ENCODE data around the gene NDUFS1. TPM values are rescaled to one million over a fixed set of nuclear protein-coding genes. Genes with fewer than 3 reads are reported as not detected.
"Not testable (repeated sequence)": the region's sequence is repeated elsewhere in the genome, so short reads cannot be mapped to it uniquely, and the experiment has no call there.

The NDUFS1 gene
- total RNA-seq, 2 experiments from 2014 or later, result 56.6 to 66.1 TPM

DNA sequence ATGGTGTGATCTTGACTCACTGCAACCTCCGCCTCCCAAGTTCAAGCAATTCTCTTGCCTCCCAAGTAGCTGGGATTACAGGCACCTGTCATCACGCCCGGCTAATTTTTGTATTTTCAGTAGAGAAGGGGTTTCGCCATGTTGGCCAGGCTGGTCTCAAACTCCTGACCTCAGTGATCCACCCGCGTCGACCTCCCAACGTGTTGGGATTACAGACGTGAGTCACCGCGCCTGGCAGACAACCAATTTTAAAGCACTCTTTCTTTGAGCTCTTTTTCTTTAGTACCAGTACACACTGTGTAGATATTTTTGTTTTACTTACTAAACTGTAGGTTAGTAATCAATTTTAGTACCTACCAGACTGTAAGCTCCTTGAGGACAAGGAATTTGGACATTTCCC is 2.2 kb downstream of the NDUFS1 start:
- H3K9me3 Mint-ChIP-seq; ATAC-seq (ENCODE audit: low read depth); POLR2A ChIA-PET; H3K27ac Mint-ChIP-seq; DNase-seq; H3K27me3 Mint-ChIP-seq: not testable (repeated sequence)
- Mint-ChIP-seq H3K4me1 (peaks cover 24% of the 10 kb centered on the region), H3K4me3 (peak overlapping the region; percentile 25), H3K36me3 (peaks cover 12% of the 10 kb centered on the region)

DNA sequence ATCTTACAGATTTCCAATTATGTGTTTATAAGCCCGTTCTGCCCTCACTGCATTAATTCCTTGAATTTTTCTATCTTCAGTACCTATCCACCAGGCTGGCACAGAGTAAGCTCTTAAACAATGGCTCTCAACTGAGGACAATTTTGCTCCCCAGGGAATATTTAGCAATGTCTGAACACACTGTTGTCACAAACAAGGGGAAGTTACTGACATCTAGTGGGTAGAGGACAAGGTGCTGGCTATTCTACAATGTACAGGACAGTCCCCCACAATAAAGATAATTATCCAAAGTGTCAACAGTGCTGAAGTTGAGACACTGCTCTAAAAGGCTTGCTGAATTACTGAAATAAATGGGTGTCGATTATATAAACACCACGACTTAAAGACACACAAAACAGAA is 5.0 kb downstream of the NDUFS1 start:
- ATAC-seq (ENCODE audit: low read depth), result no peak
- H3K36me3 Mint-ChIP-seq, result peaks cover 13% of the 10 kb centered on the region
- H3K27ac Mint-ChIP-seq, result no peak overlapping the region

DNA sequence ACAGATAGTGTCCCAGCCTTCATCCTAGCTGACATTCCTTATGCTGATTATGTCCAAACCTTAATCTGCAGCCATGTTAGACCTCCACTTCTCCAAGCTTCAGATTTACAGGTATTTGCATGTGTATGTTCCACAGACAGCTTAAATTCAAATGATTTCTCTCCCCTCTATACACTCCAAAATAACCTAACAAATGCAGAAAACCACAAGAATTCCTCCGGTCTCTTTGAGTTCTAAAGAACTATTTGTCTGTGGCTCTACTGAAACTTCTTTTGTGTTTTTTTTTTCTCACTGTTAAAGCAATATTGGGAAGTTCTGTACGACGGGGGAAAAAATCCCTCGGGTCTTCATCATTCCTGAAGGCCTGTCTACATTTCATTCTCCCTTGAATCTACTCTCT is 8.6 kb downstream of the NDUFS1 start:
- no peaks in the 10 kb centered on the region for H3K27me3 Mint-ChIP-seq
- DNase-seq (no peak), ATAC-seq (ENCODE audit: low read depth) (no peak)
- H3K27ac Mint-ChIP-seq, result no peak overlapping the region
- H3K9me3 Mint-ChIP-seq, result no peaks in the 10 kb centered on the region
- H3K36me3 Mint-ChIP-seq, result peaks cover 25% of the 10 kb centered on the region
- no peak overlapping the region for H3K4me3 Mint-ChIP-seq
- peaks cover 6% of the 10 kb centered on the region for H3K4me1 Mint-ChIP-seq
- POLR2A ChIA-PET, result no interaction called here

More for the DNA sequence above, 5.0 kb downstream of the NDUFS1 start:
- Mint-ChIP-seq H3K4me1 (peaks cover 19% of the 10 kb centered on the region), H3K4me3 (no peak overlapping the region), H3K27me3 (no peaks in the 10 kb centered on the region), H3K9me3 (no peaks in the 10 kb centered on the region)
- POLR2A ChIA-PET, result no interaction called here
- DNase-seq, result no peak

DNA sequence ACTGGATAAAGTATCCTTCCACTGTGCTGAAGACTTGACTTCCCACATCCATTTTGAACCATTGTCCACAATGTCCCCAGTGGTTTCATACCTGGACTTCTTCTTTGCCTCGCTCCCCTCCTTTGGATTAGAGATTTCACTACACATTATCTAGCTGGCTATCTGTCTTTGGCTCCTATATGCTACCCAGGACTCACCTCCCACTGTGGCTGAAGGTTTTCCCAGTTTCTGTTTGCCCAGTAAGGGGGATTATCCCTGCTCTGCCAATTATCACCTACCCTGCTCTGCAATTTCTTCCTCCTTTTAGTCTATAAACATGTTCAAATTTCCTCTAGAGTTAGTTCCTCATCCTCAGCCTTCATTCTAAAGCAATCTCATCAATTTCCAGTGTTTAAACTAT is 9.1 kb downstream of the NDUFS1 start:
- DNase-seq, result no peak
- Mint-ChIP-seq H3K4me1 (peaks cover 6% of the 10 kb centered on the region), H3K4me3 (no peak overlapping the region), H3K27ac (no peak overlapping the region), H3K36me3 (peaks cover 25% of the 10 kb centered on the region), H3K9me3 (no peaks in the 10 kb centered on the region), H3K27me3 (no peaks in the 10 kb centered on the region)
- ATAC-seq (ENCODE audit: low read depth), result no peak
- POLR2A ChIA-PET, result no interaction called here

DNA sequence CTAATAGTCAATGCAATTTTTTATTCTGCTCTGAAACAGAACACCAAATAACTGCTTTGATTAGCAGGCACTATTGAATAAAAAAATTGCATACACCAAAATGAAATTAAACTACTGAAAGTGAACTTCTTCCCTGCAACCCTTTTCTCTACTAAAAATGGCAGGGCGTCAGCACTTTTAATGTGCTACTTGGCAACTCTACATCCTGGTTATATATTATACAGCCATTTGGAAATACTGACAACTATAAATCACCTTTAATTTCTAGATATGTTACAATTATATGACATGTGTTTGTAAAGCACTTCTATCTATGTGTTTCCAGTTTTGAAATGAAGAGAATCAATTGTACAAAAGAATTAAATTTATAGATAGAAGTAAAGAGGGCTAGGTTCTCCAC is 9.9 kb downstream of the NDUFS1 start:
- H3K9me3 Mint-ChIP-seq, result no peaks in the 10 kb centered on the region
- DNase-seq, result no peak
- no peaks in the 10 kb centered on the region for H3K27me3 Mint-ChIP-seq
- peaks cover 6% of the 10 kb centered on the region for H3K4me1 Mint-ChIP-seq
- POLR2A ChIA-PET, result no interaction called here
- H3K4me3 Mint-ChIP-seq, result no peak overlapping the region
- peaks cover 29% of the 10 kb centered on the region for H3K36me3 Mint-ChIP-seq
- ATAC-seq (ENCODE audit: low read depth), result no peak
- no peak overlapping the region for H3K27ac Mint-ChIP-seq

DNA sequence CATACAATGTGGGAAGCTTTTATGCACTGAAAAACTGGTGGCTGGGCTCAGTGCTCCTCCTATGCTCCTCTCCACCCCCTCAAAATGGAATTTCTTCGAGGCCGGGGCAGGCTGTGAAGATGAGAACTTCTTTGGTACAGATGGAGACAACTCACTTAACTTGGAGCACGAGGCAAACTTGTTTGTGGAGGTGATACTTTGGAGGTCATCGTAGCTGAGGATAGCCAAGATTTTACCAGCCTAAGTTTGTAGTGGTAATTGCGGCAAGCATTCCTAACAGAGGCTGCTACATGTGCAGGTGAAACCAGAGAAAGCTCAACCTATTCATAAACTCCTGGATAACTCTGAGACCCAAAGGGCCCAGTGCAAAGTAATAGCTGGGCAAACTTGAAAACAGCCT is 13.6 kb downstream of the NDUFS1 start:
- DNase-seq, result no peak
- no peak for ATAC-seq (ENCODE audit: low read depth)
- Mint-ChIP-seq H3K27me3 (no peaks in the 10 kb centered on the region), H3K9me3 (no peaks in the 10 kb centered on the region), H3K36me3 (peaks cover 36% of the 10 kb centered on the region), H3K4me1 (no peaks in the 10 kb centered on the region), H3K27ac (no peak overlapping the region), H3K4me3 (no peak overlapping the region)
- POLR2A ChIA-PET, result no interaction called here

DNA sequence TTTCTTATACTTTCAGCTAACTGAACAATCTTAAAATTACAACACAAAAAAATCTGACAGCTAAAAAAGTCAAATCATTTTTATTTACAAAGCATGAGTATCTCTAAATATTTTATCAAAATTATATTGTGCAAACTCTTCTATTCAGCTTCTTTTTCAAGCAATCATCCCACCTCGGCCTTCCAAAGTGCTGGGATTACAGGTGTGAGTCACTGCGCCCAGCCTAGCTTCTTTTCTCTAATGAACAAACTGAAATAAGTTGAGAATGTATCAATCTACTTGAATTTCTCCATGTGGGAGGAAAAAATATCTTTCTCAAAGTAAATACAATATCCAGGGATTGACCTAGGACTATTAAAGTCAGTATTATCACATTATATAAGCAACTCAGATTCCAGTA is 14.9 kb downstream of the NDUFS1 start:
- POLR2A ChIA-PET, result interaction anchor here (0.7 kb wide), 1 partner anchor 8 kb away, joined by 3 read pairs; no protein-coding TSS in a partner anchor
- Mint-ChIP-seq H3K27ac (no peak overlapping the region), H3K4me3 (no peak overlapping the region), H3K9me3 (no peaks in the 10 kb centered on the region), H3K36me3 (peaks cover 28% of the 10 kb centered on the region), H3K27me3 (no peaks in the 10 kb centered on the region), H3K4me1 (no peaks in the 10 kb centered on the region)
- ATAC-seq (ENCODE audit: low read depth) (no peak), DNase-seq (no peak)

DNA sequence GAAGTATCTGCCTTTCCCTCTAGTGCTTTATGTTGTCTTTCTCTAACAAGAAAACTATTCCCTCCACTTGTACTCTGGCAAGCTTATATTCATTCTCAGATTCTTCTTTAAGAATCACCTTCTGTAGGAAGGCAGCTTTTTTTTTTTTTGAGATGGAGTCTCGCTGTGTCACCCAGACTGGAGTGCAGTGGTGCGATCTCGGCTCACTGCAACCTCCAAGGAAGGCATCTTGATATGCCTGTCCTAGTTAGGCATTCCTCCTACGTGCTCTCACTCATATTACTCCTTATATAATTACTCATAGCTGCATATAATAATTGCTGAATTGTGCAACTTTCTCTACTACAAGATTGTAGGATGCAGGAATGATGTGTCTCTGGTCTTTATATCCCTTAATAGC is 15.8 kb downstream of the NDUFS1 start:
- Mint-ChIP-seq H3K4me1 (no peaks in the 10 kb centered on the region), H3K27ac (no peak overlapping the region), H3K36me3 (peaks cover 25% of the 10 kb centered on the region), H3K9me3 (no peaks in the 10 kb centered on the region), H3K27me3 (no peaks in the 10 kb centered on the region), H3K4me3 (no peak overlapping the region)
- ATAC-seq (ENCODE audit: low read depth) (no peak), DNase-seq (no peak)
- POLR2A ChIA-PET, result interaction anchor here (0.6 kb wide), 2 partner anchors 13 to 301 kb away, joined by 3 to 5 read pairs; no protein-coding TSS in a partner anchor

DNA sequence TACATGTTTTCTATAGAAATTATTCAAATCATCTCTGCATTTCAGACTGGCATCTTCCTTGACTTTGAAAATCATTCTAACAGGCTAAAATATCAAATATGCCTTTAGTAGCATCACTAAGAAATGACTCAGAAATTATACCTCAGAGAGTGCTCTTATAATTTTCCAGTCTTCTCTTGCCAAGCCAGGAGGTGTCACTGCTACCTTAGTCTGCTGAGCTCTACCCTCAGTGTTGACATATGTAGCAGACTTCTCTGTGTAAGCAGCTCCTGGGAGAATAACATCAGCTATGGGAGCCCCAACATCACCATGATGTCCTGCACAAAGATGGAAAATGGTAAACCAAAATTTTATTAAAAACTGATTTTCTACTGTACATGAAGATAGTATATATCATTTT is 31.6 kb downstream of the NDUFS1 start:
- no peak overlapping the region for H3K27ac Mint-ChIP-seq
- POLR2A ChIA-PET, result no interaction called here
- no peak for ATAC-seq (ENCODE audit: low read depth)
- H3K9me3 Mint-ChIP-seq, result no peaks in the 10 kb centered on the region
- no peak for DNase-seq
- H3K36me3 Mint-ChIP-seq, result peaks cover 20% of the 10 kb centered on the region
- H3K27me3 Mint-ChIP-seq, result no peaks in the 10 kb centered on the region
- H3K4me3 Mint-ChIP-seq, result no peak overlapping the region
- H3K4me1 Mint-ChIP-seq, result no peaks in the 10 kb centered on the region

DNA sequence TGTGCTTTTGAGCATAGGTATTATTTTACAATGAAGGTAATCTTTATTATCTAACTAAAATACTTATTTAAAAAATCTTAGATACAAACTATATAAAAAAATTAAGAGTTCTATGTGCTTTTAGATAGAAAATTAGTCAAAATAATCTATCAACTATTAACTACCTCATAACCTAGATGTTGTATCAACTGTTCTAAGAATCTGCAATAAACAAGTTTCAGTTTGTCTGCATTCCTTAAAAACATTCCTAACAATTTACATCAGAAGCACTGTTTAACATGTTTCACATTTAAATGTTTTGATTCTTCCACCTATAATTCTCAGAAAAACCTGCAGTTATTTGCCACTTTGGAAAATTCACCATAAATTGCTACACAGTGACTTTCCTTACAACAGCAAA is 33.3 kb downstream of the NDUFS1 start:
- H3K4me3 Mint-ChIP-seq, result no peak overlapping the region
- no peak overlapping the region for H3K27ac Mint-ChIP-seq
- peaks cover 3% of the 10 kb centered on the region for H3K9me3 Mint-ChIP-seq
- no peak for DNase-seq
- peaks cover 34% of the 10 kb centered on the region for H3K36me3 Mint-ChIP-seq
- POLR2A ChIA-PET, result no interaction called here
- H3K4me1 Mint-ChIP-seq, result no peaks in the 10 kb centered on the region
- no peak for ATAC-seq (ENCODE audit: low read depth)
- H3K27me3 Mint-ChIP-seq, result no peaks in the 10 kb centered on the region

DNA sequence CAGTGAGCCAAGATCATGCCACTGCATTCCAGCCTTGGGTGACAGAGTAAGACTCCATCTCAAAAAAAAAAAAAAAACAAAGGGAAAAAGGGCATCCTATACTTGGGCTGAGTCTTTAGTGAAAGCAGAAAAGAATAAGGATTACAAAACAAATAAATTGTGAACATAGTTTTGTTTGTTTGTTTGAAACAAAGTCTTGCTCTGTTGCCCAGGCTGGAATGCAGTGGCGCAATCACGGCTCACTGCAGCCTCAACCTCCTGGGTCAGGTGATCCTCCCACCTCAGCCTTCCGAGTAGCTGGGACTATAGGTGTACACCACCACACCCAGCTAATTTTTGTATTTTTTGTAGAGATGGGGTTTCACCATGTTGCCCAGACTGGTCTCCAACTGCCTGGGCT is 36.7 kb downstream of the NDUFS1 start:
- peaks cover 35% of the 10 kb centered on the region for H3K36me3 Mint-ChIP-seq
- H3K4me1 Mint-ChIP-seq; DNase-seq; H3K4me3 Mint-ChIP-seq; ATAC-seq (ENCODE audit: low read depth); POLR2A ChIA-PET; H3K9me3 Mint-ChIP-seq; H3K27me3 Mint-ChIP-seq; H3K27ac Mint-ChIP-seq: not testable (repeated sequence)

DNA sequence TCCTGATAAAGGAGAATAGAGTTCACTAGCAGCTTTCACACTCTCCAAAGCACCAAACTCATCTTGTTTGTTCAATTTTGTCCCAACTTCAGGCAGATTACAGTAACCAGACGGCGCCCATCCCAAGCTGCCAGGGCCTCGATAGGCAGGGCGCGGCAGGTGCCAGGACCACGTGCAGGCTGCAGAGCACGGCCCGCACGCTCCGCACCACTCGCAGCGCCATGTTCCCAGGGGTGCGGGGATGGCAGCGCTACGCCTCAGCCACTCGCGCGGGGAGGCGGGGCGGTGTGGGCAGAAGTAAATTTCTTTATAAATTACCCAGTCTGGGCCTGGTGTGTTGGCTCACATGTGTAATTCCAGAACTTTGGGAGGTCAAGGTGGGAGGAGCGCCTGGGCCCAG is 43.0 kb downstream of the NDUFS1 start:
- POLR2A ChIA-PET, result no interaction called here
- no peaks in the 10 kb centered on the region for H3K4me1 Mint-ChIP-seq
- H3K27ac Mint-ChIP-seq, result no peak overlapping the region
- peaks cover 36% of the 10 kb centered on the region for H3K36me3 Mint-ChIP-seq
- peaks cover 2% of the 10 kb centered on the region for H3K9me3 Mint-ChIP-seq
- DNase-seq, result no peak
- no peaks in the 10 kb centered on the region for H3K27me3 Mint-ChIP-seq
- no peak for ATAC-seq (ENCODE audit: low read depth)
- H3K4me3 Mint-ChIP-seq, result no peak overlapping the region

DNA sequence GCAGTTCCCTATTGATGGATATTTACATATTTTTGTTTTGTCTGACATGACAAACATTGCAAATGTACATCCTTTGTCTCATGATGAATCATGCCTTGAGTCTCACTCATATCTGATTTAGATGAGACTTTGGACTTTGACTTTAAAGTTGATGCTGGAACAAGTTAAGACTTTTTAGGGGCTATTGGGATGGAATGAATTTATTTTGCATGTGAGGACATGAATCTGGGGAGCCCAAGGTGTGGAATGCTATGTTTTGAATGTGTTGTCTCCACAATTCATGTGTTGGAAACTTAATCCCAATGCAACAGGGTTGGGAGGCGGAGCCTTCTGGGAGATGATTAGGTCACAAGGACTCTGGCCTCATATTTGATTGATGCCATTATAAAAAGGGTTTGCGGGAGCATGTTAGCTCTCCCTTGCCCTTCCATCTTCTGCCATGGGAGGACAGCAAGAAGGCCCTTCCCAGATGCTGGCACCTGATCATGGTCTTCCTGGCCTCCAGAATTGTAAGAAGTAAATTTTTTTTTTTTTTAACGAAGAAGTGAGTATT is 44.1 kb downstream of the NDUFS1 start:
- Mint-ChIP-seq H3K4me1 (no peaks in the 10 kb centered on the region), H3K9me3 (no peaks in the 10 kb centered on the region), H3K27ac (no peak overlapping the region), H3K27me3 (no peaks in the 10 kb centered on the region), H3K36me3 (peaks cover 26% of the 10 kb centered on the region), H3K4me3 (no peak overlapping the region)
- POLR2A ChIA-PET, result no interaction called here
- no peak for ATAC-seq (ENCODE audit: low read depth)
- no peak for DNase-seq

DNA sequence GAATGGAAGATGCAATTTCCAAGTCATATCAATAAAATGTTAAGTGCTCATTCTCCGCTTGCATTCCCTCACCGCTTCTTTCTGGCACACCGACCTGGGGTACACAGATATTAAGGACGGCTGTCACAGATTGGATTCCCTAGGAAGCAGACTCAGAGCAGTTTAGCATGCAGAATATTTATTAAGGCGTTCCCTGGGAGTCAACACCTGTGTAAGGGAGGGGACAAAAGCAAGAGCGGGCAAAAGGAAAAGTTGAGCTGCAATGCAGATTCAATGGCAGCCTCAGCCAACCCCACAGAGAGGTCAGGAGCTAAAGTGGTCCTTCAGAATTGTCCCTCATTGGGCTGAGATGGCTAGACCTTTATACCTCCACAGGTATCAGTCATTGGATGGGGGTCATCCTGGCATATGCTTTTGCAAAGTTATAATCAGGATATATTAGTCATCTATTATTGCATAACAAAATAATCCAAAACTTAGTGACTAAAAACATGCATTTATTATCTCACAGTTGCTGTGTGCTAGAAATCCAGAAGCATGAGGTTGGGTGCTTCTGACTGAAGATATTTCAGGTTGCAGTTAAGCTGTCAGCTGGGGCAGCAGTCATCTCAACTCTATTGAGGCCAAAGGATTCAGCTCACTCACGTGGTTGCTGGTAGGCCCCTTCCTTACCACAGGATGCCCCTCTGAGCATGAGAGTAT is 46.2 kb downstream of the NDUFS1 start:
- no peaks in the 10 kb centered on the region for H3K9me3 Mint-ChIP-seq
- H3K36me3 Mint-ChIP-seq, result peaks cover 22% of the 10 kb centered on the region
- ATAC-seq (ENCODE audit: low read depth), result no peak
- POLR2A ChIA-PET, result interaction anchor here (0.6 kb wide), 1 partner anchor 73 kb away, joined by 3 read pairs; no protein-coding TSS in a partner anchor
- H3K27me3 Mint-ChIP-seq, result no peaks in the 10 kb centered on the region
- DNase-seq, result no peak
- no peaks in the 10 kb centered on the region for H3K4me1 Mint-ChIP-seq
- no peak overlapping the region for H3K4me3 Mint-ChIP-seq
- no peak overlapping the region for H3K27ac Mint-ChIP-seq

Data from activated naive CD8-positive, alpha-beta T cell treated with anti-CD3 and anti-CD28 coated beads, Interleukin-2, amount 10 ng/mL, durations not matched to agents 7 days and 5 days (primary cell).